Caki2 (cell line): Measurements from ENCODE around the gene APOL2. TPM values are rescaled to one million over a fixed set of nuclear protein-coding genes. Genes with fewer than 3 reads are reported as not detected.
"Not testable (repeated sequence)": the region's sequence is repeated elsewhere in the genome, so short reads cannot be mapped to it uniquely, and the experiment has no call there.

ENCODE experiments used
- DNase-seq: peaks from one replicate; pipeline ENCODE4 v3.0.0-alpha.2; 2015; ENCODE audit warnings: low read depth
- in situ Hi-C: cut with HindIII; loops from 2 replicates; pipeline ENCODE4 v1.10.0; 2016; ENCODE audit warnings: low sequenced_read_pairs, low pct_unique_long_range_greater_than_20kb, mixed read lengths
- total RNA-seq: library from RNA; depleted of rRNA; stranded (reverse); fragments of >200 nt; shearing (Covaris generic); gene quantifications from 2 replicates; pipeline ENCODE4 v1.2.3, GENCODE V29; 2014; ENCODE audit warnings: low replicate concordance; rRNA removed

The APOL2 gene
- total RNA-seq, 1 experiment from 2014 or later: 68.0 TPM

DNA sequence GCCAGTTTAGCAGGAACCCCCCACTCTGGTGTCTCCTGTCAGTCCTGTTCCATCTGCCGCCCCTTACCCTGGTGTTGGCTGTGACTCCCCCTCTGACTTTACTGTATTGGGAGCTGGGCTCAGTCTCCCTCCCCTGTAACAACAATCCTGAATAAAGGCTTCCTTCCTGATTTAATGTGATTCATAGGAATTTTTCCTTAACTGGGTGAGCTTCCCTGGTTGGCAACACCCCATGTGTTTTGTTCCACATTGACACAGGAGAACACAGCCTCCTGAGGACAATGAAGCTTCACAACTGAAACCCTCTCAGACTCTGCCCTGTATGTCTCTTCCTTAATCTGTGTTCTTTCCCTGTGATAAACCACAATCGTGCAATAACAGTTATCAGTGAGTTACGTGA, 46.2 kb downstream of the APOL2 start:
- in situ Hi-C loops: no loop called here
- no peak for DNase-seq

DNA sequence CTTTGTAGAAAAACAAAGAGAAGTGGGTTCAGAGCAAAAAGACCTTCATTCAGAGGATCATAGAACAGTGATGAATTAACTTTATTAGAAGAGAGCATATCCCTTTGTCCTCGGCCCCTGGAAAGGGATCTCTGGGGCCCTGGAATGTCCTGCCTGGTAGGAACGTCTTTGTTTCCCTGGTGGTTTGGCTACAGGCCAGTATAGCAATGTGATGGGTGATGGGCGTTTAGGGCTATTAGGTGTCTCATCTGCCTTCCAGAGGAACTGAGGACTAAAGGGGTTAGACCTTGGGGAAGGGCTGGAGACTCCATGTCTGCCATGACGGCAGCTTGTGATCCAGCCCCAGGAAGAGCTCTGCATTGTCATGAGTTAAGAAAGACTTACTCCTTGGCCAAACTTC, 46.8 kb downstream of the APOL2 start:
- in situ Hi-C loops: no loop called here
- DNase-seq: no peak

DNA sequence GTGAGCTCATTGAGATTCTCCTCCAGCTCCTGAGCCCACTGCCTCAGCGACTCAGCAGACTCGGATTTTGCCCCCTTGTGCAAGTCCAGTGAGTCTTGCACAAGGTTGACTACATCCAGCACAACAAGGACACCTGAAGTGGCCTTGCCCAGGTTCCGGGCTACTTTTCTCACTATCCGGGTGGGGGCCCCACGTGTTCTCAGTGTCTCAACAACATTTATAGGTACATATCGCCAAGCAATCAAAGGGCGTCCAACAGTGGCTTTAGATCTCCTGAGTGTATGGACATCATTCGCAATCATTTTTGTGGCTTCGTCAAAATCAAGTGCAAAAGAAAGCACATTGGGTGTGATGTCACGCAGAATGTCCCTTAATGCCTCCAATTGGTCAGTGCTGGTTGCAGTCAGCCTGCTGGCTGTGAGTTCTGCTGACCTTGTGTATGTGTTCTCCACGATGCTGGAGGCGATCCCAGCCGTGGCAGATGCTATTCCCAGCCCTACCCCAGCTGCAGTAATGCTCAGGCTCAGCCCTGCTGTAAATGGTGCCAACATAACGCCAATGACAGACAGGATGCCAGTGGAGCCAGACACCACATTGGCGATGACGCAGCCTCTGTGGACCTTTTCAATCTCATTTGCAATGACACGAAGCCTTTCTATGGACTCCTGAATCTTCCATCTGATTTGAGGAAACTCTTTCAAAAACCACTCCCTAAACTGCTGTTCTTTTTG, 48.1 kb downstream of the APOL2 start:
- in situ Hi-C loops: no loop called here
- DNase-seq: no peak

DNA sequence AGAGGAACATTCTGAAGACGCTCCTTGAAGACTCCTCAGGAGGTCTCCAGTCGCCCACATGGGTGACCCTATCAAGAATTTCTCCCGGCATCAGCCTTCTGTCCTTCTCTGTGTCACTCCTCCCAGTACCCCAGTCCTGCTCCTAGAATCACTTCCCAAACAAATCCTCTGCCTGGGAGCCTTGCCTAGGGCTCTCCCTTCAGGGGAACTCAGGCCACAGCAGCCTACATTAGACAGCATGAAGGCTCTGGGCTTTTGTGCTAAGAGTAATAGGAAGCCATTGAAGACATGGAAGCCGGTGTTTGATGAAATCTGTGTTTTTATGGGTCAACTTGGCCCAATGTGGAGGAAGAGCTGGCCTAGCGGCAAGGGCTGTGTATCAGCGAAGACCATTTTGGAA, 51.5 kb downstream of the APOL2 start:
- in situ Hi-C loops, DNase-seq: not testable (repeated sequence)

DNA sequence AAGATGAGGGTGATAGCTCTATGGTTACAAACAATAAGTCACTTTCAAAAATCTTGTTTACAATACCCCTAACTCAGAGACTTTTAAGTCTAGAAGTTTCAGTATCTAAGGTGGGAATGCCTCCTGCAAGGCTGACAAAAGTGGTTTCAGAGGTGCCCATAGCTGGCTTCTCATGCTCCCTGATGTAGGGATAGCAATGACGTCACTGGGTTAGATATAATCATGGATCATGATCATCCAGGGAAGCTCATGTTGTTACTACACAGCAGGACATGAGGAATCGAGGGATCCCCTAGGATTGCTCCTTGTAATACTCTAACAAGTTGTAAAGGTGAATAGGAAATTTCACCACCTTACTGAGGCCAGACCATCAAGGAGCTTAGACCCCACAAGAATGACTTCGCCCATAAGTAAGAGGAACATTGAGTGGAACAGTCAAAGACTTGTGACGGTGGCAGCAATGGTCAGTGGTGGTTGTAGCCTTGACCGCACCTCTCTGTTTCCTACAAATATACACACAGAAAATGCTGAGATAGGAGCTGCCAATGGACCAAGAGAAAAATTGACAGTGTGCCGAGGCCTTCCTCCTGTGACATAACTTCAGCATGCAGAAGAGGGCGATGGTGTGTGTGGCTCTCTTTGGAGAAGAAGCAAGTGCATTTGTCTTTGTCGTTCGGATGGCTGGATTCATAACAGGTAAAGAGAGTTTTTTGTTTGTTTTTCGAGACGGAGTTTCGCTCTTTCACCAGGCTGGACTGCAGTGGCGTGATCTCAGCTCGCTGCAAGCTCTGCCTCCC, 53.3 kb downstream of the APOL2 start:
- no peak for DNase-seq
- in situ Hi-C loops: no loop called here

DNA sequence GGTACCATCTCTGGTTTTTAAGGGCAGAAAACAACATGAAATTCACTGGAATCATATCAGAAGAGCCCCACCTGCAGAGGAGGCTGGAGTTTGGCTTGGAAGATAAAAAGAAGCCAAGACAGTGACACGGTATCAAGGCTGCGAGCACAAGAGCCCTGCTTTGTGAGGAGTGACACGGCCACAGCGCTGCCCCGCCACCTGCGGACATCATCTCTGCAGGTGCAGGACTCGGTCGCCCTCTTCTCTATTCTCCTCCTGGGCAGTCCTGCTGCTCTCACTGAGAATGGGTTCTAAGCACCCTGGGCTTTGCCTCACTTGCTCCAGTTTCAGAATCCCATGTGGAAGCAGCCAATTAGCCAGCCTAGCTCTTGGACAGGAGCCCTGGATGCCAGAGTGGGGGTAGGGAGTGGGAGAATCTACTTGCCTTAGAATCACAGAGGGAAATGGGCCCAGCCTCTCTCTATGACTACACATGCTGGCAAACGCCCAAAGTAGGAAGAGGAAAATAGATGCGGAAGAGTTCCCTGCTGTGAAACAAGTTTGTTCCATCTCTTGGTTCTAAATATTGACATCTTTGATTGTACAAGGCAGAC, 54.8 kb downstream of the APOL2 start:
- DNase-seq: no peak
- in situ Hi-C loops: no loop called here

DNA sequence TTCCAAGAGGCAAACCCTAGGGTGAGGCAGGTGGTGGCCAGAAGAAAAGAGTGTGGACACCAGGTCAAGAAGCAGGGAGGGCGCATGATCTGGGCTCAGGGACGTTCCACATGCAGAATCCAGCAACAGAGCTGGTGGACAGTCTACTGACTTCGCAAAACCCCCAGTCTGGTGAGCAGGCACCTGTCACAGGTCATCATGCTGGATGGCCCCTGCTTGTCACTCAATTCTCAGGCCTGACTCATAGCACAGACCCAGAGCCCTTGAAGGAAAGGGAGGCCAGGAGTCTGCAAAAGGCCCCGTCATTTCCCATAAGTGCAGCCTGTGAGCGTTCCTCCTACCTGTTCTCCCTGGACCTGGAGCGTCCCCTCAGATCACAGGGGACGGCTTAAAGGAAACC, 55.9 kb downstream of the APOL2 start:
- DNase-seq: no peak
- in situ Hi-C loops: no loop called here

DNA sequence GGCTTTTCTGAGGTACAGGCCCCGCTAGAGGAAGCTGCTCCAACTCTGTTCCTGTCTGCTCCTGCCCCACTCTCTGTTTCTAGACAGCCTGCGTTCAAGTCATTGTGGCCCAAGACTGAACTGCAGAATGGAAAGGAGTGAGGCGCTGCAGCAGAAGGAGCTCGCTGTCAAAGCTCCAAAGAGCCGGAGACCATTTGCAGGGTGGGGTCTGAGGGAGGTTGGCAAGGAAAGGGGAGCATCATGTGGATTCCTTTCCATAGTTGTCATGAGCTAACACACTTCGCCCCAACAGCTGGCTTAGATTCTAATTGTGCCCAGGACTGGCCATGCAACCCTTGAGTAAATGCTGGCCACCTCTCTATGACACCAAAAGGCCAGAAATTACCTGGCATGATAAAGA, 56.5 kb downstream of the APOL2 start:
- no peak for DNase-seq
- in situ Hi-C loops: no loop called here

DNA sequence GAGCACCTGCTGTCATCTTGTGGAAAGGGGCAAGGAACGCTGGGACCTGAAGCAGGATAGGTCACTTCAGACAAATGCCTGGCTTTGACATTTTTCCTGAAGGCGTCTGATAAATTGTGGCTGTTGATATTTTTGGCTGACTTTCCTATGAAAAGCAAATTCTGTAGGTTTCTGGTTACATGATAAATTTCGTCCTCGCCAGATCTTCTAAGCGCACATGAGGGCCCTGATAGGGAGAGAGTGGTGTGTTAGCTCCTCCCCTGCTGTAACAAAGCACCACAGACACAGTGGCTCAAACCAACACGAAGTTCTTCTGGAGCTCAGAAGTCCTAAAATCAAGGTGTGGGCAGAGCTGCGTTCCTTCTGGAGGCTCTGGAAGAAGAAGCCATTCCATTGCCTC, 57.3 kb downstream of the APOL2 start:
- in situ Hi-C loops: no loop called here
- DNase-seq: no peak

DNA sequence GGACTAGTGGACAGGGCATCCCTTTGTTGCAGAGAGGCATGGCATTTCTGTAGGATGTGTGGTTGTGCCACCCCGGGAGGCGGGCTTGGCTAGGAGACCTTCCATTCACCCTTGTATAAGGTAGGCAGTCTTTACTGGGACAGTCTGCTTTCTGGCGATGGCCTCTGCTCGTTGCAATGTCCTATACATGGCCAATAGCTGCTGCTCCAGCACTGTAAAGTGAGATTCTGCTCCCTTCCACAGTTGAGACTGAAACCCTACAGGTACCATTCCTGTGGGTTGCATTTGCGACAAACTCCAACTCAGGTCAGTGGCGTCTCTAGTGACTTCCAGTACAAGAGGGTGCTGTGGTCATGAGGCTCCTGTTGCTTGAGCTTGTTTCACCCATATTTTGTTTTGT, 58.4 kb downstream of the APOL2 start:
- in situ Hi-C loops: no loop called here
- DNase-seq: no peak

DNA sequence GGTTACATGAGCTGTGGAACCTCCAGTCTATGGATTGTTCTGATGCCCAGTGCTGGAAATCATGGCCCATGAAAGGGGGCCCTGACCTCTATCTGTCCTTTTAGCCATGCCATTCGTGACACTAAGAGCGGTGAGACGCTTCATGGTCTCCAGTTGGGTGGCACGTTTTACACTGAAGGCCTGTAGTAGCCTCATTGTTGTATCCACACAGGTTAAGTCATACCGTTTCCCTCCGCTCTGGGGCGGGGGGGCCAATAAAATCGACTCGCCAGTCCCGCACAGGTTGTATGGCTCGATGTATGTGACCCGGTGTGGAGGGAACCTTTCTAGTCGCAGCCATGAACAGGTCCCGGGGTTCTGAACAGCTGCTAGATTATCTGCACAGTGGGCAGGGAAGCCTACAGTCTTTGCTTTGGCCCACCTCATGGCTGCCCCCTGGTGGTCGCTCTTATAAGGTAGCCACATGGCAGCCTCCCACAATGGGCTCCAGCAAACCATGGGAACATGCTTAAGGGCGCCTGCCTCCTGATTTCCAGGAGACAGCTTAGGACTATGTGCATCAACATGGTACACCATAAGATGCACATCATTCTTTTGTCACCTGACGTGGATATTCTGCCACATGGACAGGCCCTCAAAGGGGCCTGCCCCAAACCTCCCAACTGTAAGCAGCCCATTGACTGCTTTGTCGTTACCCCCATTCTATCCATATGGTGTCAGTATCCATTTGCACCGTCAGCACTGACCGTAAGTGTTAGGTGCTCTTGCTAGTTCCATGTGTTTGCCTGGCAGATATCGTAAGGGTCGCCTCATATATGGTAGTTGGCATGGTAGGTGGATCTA, 59.1 kb downstream of the APOL2 start:
- in situ Hi-C loops: no loop called here
- peak; percentile 19 for DNase-seq

DNA sequence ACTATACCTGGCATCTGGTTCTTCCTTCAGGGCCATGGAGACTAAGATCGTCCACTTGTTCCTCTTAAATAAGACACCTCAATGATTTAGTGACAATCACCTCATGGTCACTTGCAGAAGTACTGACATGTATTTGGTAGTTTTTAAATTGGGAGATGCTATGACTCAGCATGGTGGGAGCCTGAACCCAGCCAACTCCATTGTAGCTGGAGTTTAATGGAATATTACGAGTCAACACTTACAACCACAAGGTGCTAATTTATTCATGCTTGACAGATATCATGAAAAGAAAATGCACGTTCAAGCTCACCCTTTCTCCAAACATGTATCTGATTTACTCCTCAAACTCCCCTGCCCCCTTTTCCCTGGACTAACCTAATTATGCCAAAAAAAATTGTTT, 62.2 kb downstream of the APOL2 start:
- no peak for DNase-seq
- in situ Hi-C loops: no loop called here

Other genes starting within 250 kb of the APOL2 start
- gene RBFOX2, start 210.7 kb downstream of the APOL2 start, total RNA-seq: 40.4 and 61.5 TPM in 2 replicates
- 2.3 and 11.0 TPM in 2 replicates for gene APOL3, start 78.8 kb downstream of the APOL2 start, total RNA-seq
- not detected in 2 replicates for gene APOL4, start 37.7 kb downstream of the APOL2 start, total RNA-seq
- gene APOL1, start 13.6 kb upstream of the APOL2 start, total RNA-seq: 27.0 and 28.7 TPM in 2 replicates
- gene MYH9, start 148.4 kb upstream of the APOL2 start, total RNA-seq: 412 and 414 TPM in 2 replicates
- 93.9 and 117 TPM in 2 replicates for gene TXN2, start 242.1 kb upstream of the APOL2 start, total RNA-seq